Astrocyte of the spinal cord (primary cell): ENCODE measurements around the gene MGST2.
A peak's percentile ranks its signal among the peaks of the same experiment; 100 is the strongest.

ENCODE experiments used
- DNase-seq: peaks from one replicate; pipeline ENCODE4 v3.0.0; 2011; ENCODE audit warnings: low read depth, low spot score
- H3K4me3 ChIP-seq: 2 replicates; pipeline ENCODE4 v1.5.1; 2011; ENCODE audit warnings: low read depth, mild to moderate bottlenecking, low read length, moderate library complexity
- in situ Hi-C: cut with HindIII; loops from 2 replicates; pipeline ENCODE4 v1.10.0; 2017; ENCODE audit warnings: low sequenced_read_pairs
- TF ChIP-seq, protein P1 (sequence below): IDR thresholded peaks from 2 replicates; pipeline ENCODE4 v1.5.1; 2012; ENCODE audit warnings: low read depth, mild to moderate bottlenecking, low read length, inconsistent platforms

MGST2 gene

DNA sequence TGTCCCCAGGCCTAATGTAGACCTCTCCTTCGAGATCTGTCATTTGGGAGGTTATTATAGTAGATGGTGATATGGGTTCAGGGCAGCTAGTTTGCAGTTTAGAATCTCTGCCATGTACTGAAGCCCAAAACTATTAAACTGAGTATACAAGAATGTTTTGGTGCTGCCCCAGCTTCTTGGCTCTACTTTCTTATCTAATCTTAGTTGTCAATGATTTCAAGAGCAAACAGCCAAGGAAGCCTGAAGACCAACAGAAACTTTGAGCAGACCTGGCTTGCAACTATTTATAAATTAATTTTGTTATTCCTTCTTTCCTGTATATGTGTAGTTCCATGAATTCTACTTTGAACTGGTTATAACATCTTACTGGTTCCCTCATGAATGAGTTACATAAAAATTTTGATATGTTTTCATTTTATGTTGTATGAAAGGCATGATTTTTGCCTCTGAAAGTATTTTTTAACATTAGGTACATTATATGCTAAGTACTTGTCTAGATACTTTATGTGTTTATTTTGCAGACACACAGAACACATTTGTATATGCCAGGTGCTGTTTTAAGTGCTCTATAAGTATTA lies 2.0 kb upstream of the MGST2 start:
- in situ Hi-C loops, result no loop called here

DNA sequence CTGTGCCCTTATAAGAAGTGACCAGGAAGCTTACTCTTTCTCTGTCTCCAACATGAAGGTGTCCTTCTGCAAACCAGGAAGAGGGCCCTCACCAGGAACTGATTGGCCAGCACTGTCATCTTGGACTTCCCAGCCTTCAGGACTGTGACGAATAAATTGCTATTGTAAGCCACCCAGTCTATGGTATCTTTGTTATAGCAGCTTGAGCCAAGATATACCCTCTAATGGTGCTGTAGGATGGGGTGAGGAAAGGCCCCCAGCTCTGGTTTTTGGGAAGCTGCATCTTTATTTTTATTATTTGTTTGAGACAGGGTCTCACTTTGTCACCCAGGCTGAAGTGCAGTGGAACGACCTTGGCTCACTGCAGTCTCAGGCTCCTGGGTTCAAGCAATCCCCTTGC lies 1.2 kb upstream of the MGST2 start:
- TF ChIP-seq, protein P1, sequence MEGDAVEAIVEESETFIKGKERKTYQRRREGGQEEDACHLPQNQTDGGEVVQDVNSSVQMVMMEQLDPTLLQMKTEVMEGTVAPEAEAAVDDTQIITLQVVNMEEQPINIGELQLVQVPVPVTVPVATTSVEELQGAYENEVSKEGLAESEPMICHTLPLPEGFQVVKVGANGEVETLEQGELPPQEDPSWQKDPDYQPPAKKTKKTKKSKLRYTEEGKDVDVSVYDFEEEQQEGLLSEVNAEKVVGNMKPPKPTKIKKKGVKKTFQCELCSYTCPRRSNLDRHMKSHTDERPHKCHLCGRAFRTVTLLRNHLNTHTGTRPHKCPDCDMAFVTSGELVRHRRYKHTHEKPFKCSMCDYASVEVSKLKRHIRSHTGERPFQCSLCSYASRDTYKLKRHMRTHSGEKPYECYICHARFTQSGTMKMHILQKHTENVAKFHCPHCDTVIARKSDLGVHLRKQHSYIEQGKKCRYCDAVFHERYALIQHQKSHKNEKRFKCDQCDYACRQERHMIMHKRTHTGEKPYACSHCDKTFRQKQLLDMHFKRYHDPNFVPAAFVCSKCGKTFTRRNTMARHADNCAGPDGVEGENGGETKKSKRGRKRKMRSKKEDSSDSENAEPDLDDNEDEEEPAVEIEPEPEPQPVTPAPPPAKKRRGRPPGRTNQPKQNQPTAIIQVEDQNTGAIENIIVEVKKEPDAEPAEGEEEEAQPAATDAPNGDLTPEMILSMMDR, result no peak
- no peak for DNase-seq
- in situ Hi-C loops, result no loop called here
- H3K4me3 ChIP-seq, result no peak overlapping the region

More for the DNA sequence above, 2.0 kb upstream of the MGST2 start:
- TF ChIP-seq, protein P1, result no peak
- no peak for DNase-seq
- no peak overlapping the region for H3K4me3 ChIP-seq

DNA sequence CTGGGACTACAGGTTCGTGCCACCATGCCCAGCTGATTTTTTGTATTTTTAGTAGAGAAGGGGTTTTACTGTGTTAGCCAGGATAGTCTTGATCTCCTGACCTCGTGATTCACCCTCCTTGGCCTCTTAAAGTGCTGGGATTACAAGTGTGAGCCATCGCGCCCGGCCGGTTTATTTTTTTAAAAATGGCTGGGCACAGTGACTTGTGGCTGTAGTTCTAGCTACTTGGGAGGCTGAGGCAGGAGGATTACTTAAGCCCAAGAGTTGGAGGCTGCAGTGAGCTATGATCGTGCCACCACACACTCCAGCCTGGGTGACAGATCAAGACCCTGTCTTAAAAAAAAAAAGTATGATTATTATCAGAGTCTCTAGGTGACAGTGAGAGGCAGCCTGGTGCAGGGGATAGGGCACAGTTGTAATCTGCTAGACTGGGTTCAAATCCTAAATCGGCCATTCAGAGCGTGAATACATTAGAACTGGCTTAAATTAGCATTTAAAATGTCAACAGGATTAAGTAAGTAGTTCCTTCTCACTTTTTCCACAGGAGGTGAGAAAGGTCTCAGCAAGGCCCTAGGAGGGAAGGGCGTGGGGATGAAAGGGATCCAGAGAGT lies 435 bp upstream of the MGST2 start:
- in situ Hi-C loops, result no loop called here
- TF ChIP-seq, protein P1, result no peak
- peak overlapping the region; percentile 57 for H3K4me3 ChIP-seq
- no peak for DNase-seq

DNA sequence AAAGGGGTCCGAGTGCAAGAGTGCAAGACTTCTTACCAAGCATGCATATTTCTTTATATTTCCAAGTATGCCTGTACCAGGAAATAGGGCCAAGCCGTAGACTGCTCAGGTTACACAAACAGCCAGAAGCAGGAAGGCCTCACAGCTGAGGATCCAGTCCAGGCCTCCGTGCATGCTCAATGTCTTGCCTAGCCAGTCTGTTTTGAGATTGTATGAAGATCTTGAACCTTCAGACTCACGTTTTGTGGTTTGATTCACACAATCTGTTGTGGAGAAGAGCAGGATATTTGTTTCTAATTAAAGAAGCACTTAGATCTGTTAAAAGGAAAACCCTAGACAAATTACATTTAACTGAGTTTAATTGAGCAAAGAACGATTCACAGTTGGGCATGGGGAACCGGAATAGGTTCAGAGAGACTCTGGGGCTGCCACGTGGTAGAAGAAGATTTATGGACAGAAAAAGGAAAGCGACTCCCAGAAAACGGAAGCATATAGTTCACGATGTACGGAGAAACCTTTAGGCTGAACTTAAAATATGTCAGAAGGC lies 1.2 kb downstream of the MGST2 start:
- peak; percentile 71 for DNase-seq
- H3K4me3 ChIP-seq, result peak overlapping the region; percentile 57
- TF ChIP-seq, protein P1, result no peak
- in situ Hi-C loops, result no loop called here

DNA sequence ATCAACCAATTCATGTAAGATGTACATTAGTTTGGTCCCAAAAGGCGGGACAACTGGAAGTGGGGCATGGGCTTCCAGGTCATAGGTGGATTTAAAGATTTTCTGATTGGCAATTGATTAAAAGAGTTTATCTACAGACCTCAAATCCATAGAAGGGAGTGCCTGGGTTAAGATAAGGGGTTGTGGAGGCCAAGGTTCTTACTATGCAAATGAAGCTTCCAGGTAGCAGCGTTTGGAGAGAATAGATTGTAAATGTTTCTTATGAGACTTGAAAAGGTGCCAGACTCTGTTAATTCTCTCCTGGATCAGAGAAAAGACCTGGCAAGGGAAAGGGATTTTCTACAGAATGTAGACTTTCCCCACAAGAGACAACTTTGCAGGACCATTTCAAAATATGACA lies 2.4 kb downstream of the MGST2 start:
- no peak for DNase-seq
- TF ChIP-seq, protein P1, result no peak
- no peak overlapping the region for H3K4me3 ChIP-seq
- in situ Hi-C loops, result no loop called here

DNA sequence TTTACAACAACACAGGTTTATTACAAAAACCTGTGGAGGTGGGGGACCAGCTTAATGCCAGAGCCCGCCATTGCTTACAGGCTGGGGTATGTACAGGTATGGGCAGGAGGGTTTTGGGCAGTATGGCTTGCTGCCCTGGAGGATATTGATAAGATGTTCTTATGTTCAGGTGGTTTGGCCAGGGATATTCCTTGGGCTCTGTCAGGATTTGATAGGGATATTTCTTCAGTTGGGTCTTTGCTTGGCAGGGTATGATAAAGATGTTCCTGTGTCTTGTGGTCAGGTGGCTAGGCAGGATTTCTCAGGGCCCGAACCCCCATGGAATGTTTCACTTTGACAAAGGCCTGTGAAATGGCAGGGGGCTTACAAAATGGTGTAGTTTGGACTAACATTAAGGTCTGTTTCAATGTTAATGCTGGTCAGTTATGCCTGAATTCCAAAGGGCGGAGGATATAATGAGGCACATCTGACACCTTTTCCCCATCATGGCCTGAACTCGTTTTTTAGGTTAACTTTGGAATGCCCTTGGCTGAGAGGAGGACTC lies 3.1 kb downstream of the MGST2 start:
- in situ Hi-C loops, result no loop called here
- TF ChIP-seq, protein P1, result no peak
- no peak for DNase-seq
- no peak overlapping the region for H3K4me3 ChIP-seq
